Activated CD4-positive, alpha-beta T cell treated with anti-CD3 and anti-CD28 coated beads, Interleukin-2, Interleukin-6, amounts not matched to agents 100 ng/mL and 50 ng/mL, durations not matched to agents 16 hours and 8 hours (primary cell): ENCODE data around the gene GABRB3.

Experiments
- DNase-seq: peaks from one replicate; pipeline ENCODE4 v3.0.0-alpha.2; 2020

The GABRB3 gene

GRCh38 chr15:26772154-26773066 lies at the start of gene GABRB3:
Gene GABRB3 (minus strand): TSS chr15:26773066.
- no peak for DNase-seq

GRCh38 chr15:26807517-26808427 lies 34.9 kb upstream of the GABRB3 start:
- DNase-seq, result no peak

- no peak for DNase-seq
Observed at GRCh38 chr15:26806574-26806973, 33.7 kb upstream of the GABRB3 start.

- no peak for DNase-seq
Observed at GRCh38 chr15:26806151-26806550, 33.3 kb upstream of the GABRB3 start.

GRCh38 chr15:26805470-26805869 lies 32.6 kb upstream of the GABRB3 start:
- DNase-seq, result no peak

- DNase-seq, result no peak
Observed at GRCh38 chr15:26804063-26804804, 31.4 kb upstream of the GABRB3 start.

- DNase-seq, result no peak
Observed at GRCh38 chr15:26790118-26790517, 17.3 kb upstream of the GABRB3 start.

GRCh38 chr15:26781816-26782215 lies 8.9 kb upstream of the GABRB3 start:
- DNase-seq, result no peak

GRCh38 chr15:26773917-26774316 lies 1.1 kb upstream of the GABRB3 start:
- no peak for DNase-seq

GRCh38 chr15:26773067-26773877 lies 406 bp upstream of the GABRB3 start:
- no peak for DNase-seq

- no peak for DNase-seq
Observed at GRCh38 chr15:26771578-26772153, 1.2 kb downstream of the GABRB3 start.

- no peak for DNase-seq
Observed at GRCh38 chr15:26771168-26771567, 1.7 kb downstream of the GABRB3 start.

- DNase-seq, result no peak
Observed at GRCh38 chr15:26767169-26767670, 5.6 kb downstream of the GABRB3 start.

- no peak for DNase-seq
Observed at GRCh38 chr15:26766262-26766661, 6.6 kb downstream of the GABRB3 start.

GRCh38 chr15:26759986-26760385 lies 12.9 kb downstream of the GABRB3 start:
- DNase-seq, result no peak

GRCh38 chr15:26758079-26758478 lies 14.8 kb downstream of the GABRB3 start:
- DNase-seq, result no peak

- DNase-seq, result no peak
Observed at GRCh38 chr15:26757141-26757540, 15.7 kb downstream of the GABRB3 start.

- no peak for DNase-seq
Observed at GRCh38 chr15:26744894-26745293, 28.0 kb downstream of the GABRB3 start.

GRCh38 chr15:26739791-26740190 lies 33.1 kb downstream of the GABRB3 start:
- DNase-seq, result no peak

- no peak for DNase-seq
Observed at GRCh38 chr15:26738996-26739395, 33.9 kb downstream of the GABRB3 start.

- DNase-seq, result no peak
Observed at GRCh38 chr15:26736502-26737248, 36.2 kb downstream of the GABRB3 start.
